HepG2 (cell line): ENCODE data around the gene NAPSA. TPM values are rescaled to one million over a fixed set of nuclear protein-coding genes. Genes with fewer than 3 reads are reported as not detected.

ENCODE experiments used
- ATAC-seq: fragments of 200-7000 bp; cut with Tn5 transposase; 3 replicates; pipeline ENCODE4 v1.9.1; 2020; ENCODE audit warnings: mild to moderate bottlenecking, moderate library complexity
- BruUV-seq: library from RNA; stranded (reverse); fragments of 400-500 nt; replicated peaks from 2 replicates; lab custom pipeline; 2021; lab: Mats Ljungman, UMichigan
- CTCF ChIA-PET: fragments of 300-600 bp; formaldehyde crosslinking; extraction: SDS; loops from one replicate; lab custom pipeline; 2021; ENCODE audit warnings: low total read pairs, inconsistent platforms, low intra/inter-chr PET ratio; lab: Yijun Ruan, JAX
- POLR2A ChIA-PET: fragments of 350-600 bp; sonication (Branson Sonifier 250); formaldehyde crosslinking; loops from one replicate; lab custom pipeline; 2020; ENCODE audit warnings: antibody characterized with exemption, inconsistent platforms; lab: Yijun Ruan, JAX
- DNase-seq: peaks from one replicate; pipeline ENCODE4 v3.0.0-alpha.2; 2015; ENCODE audit warnings: low spot score
- FAIRE-seq: peaks from 3 replicates; lab custom pipeline; 2011; peaks lifted over from hg19 to GRCh38; lab: Jason Lieb, UNC
- H2AFZ ChIP-seq: one replicate; pipeline ENCODE4 v1.6.1; 2011; ENCODE audit warnings: low read length, inconsistent platforms
- H3K27ac ChIP-seq: fragments of 300-600 bp; 3 replicates; pipeline ENCODE4 v1.8.0; 2011; ENCODE audit warnings: mixed run types, mild to moderate bottlenecking, mixed read lengths, low read length, inconsistent platforms; ENCODE audit not compliant: insufficient read depth; ENCODE audit errors: extremely low read length
- H3K27me3 ChIP-seq, 2 experiments: fragments of 200-600 bp in 1 of 2; 2 replicates in 1 of 2; 3 replicates in 1 of 2; pipeline versions ENCODE4 v1.6.0 to v1.8.0; 2011; ENCODE audit warnings: low read length in 2 of 2, mild to moderate bottlenecking in 2 of 2, moderate library complexity in 2 of 2, inconsistent platforms in 1 of 2; ENCODE audit not compliant: insufficient read depth in 2 of 2, control insufficient read depth in 1 of 2
- H3K36me3 ChIP-seq, 2 experiments: fragments of 200-600 bp in 1 of 2; replicated peaks in 1 of 2; 2 replicates in 1 of 2; 3 replicates in 1 of 2; pipeline versions ENCODE4 v1.5.1 to v1.8.0; 2011; ENCODE audit warnings: low read length in 2 of 2, inconsistent platforms in 1 of 2; ENCODE audit not compliant: insufficient read depth in 2 of 2, control insufficient read depth in 1 of 2
- H3K4me1 ChIP-seq: 2 replicates; pipeline ENCODE4 v1.5.1; 2012; ENCODE audit warnings: low read length, inconsistent platforms; ENCODE audit not compliant: insufficient read depth
- H3K4me2 ChIP-seq: 2 replicates; pipeline ENCODE4 v1.6.0; 2011; ENCODE audit warnings: low read depth, low read length, inconsistent platforms
- H3K4me3 ChIP-seq, 3 experiments: fragments of 200-600 bp in 1 of 3; sonication (generic), shearing (Covaris generic) in 1 of 3; replicated peaks in 1 of 3; 2 replicates each; pipeline ENCODE4 v1.5.1; 2011 to 2016; ENCODE audit warnings: low read length in 3 of 3, inconsistent platforms in 2 of 3, low read depth in 2 of 3, mild to moderate bottlenecking in 2 of 3, control low read depth in 1 of 3, mixed read lengths in 1 of 3; ENCODE audit not compliant: insufficient read depth in 1 of 3
- H3K79me2 ChIP-seq: one replicate; pipeline ENCODE4 v1.6.1; 2011; ENCODE audit warnings: low read length, inconsistent platforms; ENCODE audit not compliant: insufficient read depth
- H3K9ac ChIP-seq: 2 replicates; pipeline ENCODE4 v1.6.0; 2011; ENCODE audit warnings: mild to moderate bottlenecking, low read depth, low read length, inconsistent platforms; ENCODE audit not compliant: insufficient read depth
- H3K9me3 ChIP-seq: 2 replicates; pipeline ENCODE4 v1.5.1; 2012; ENCODE audit warnings: mild to moderate bottlenecking, low read length
- H4K20me1 ChIP-seq: 2 replicates; pipeline ENCODE4 v1.6.0; 2011; ENCODE audit warnings: inconsistent platforms, mild to moderate bottlenecking, low read length, moderate library complexity; ENCODE audit not compliant: insufficient read depth
- ASH2L ChIP-seq: fragments of 300-600, 200-600 bp; sonication (generic); IDR thresholded peaks from 2 replicates; pipeline ENCODE4 v1.7.0; 2017; ENCODE audit warnings: low read depth, mild to moderate bottlenecking, moderate library complexity, mixed read lengths, low read length; ENCODE audit not compliant: insufficient read length
- CEBPB ChIP-seq: IDR thresholded peaks from 2 replicates; pipeline ENCODE4 v1.6.1; 2011; ENCODE audit warnings: low read depth, low read length, improper control_type of control experiment, borderline replicate concordance
- DNMT1 ChIP-seq: sonication (generic); formaldehyde crosslinking; IDR thresholded peaks from 2 replicates; pipeline ENCODE4 v1.5.1; 2020; ENCODE audit warnings: mild to moderate bottlenecking, missing genetic modification reagents
- GABPB1 ChIP-seq: IDR thresholded peaks from 2 replicates; pipeline ENCODE4 v1.6.1; 2016; ENCODE audit warnings: mild to moderate bottlenecking, missing genetic modification reagents, moderate library complexity, missing compliant biosample characterization
- HNRNPL ChIP-seq: fragments of 200-400 bp; formaldehyde crosslinking; IDR thresholded peaks from 2 replicates; pipeline ENCODE4 v1.6.1; 2017; ENCODE audit warnings: mild to moderate bottlenecking, low read depth, low read length
- HOXA3 ChIP-seq: sonication (generic); formaldehyde crosslinking; IDR thresholded peaks from 2 replicates; pipeline ENCODE4 v1.5.0; 2020; ENCODE audit warnings: missing genetic modification reagents
- IRF2 ChIP-seq: IDR thresholded peaks from 2 replicates; pipeline ENCODE4 v1.6.1; 2018; ENCODE audit warnings: missing genetic modification reagents, missing compliant biosample characterization
- JUN ChIP-seq: sonication (generic); formaldehyde crosslinking; IDR thresholded peaks from 2 replicates; pipeline ENCODE4 v1.4.0; 2020; ENCODE audit warnings: mild to moderate bottlenecking, missing genetic modification reagents
- NCOA2 ChIP-seq: sonication (generic); formaldehyde crosslinking; IDR thresholded peaks from 2 replicates; pipeline ENCODE4 v1.8.0; 2022; ENCODE audit warnings: inconsistent platforms
- SALL2 ChIP-seq: sonication (generic); formaldehyde crosslinking; IDR thresholded peaks from 2 replicates; pipeline ENCODE4 v1.8.1; 2023; ENCODE audit warnings: mild to moderate bottlenecking, missing genetic modification reagents, inconsistent platforms
- SIN3A ChIP-seq: IDR thresholded peaks from 2 replicates; pipeline ENCODE4 v1.6.1; 2011; ENCODE audit warnings: low read depth, mild to moderate bottlenecking, control low read depth, low read length, borderline replicate concordance
- SOX6 ChIP-seq, 2 experiments: fragments of 450-650 bp in 1 of 2; sonication (generic) in 1 of 2; formaldehyde crosslinking in 1 of 2; IDR thresholded peaks; 2 replicates each; pipeline versions ENCODE4 v1.4.0 to v1.6.1; 2017 to 2020; ENCODE audit warnings: antibody characterized with exemption in 1 of 2, mild to moderate bottlenecking in 1 of 2, missing genetic modification reagents in 1 of 2
- ZNF101 ChIP-seq: sonication (generic); formaldehyde crosslinking; IDR thresholded peaks from 2 replicates; pipeline ENCODE4 v1.4.0; 2020; ENCODE audit warnings: mild to moderate bottlenecking, low read depth, missing genetic modification reagents, borderline replicate concordance
- ZNF317 ChIP-seq: sonication (generic); formaldehyde crosslinking; IDR thresholded peaks from 2 replicates; pipeline ENCODE4 v1.5.0; 2020; ENCODE audit warnings: mild to moderate bottlenecking, missing genetic modification reagents
- ZNF34 ChIP-seq: sonication (generic); formaldehyde crosslinking; IDR thresholded peaks from 2 replicates; pipeline ENCODE4 v1.4.0; 2020; ENCODE audit warnings: mild to moderate bottlenecking, missing genetic modification reagents, borderline replicate concordance
- ZNF446 ChIP-seq: sonication (generic); formaldehyde crosslinking; IDR thresholded peaks from 2 replicates; pipeline ENCODE4 v1.5.0; 2020; ENCODE audit warnings: mild to moderate bottlenecking, missing genetic modification reagents
- ZNF496 ChIP-seq: sonication (generic); formaldehyde crosslinking; IDR thresholded peaks from 2 replicates; pipeline ENCODE4 v1.8.1; 2023; ENCODE audit warnings: mild to moderate bottlenecking, moderate library complexity, missing genetic modification reagents; ENCODE audit not compliant: insufficient replicate concordance
- WGBS: methylation state at CpG from one replicate; pipeline ENCODE4 v1.1.6; 2017; ENCODE audit warnings: low lambda C conversion rate; 5-methylcytosine and 5-hydroxymethylcytosine counted together
- in situ Hi-C: cut with HindIII; loops from 2 replicates; pipeline ENCODE4 v1.10.0; 2017; ENCODE audit warnings: low pct_unique_long_range_greater_than_20kb; ENCODE audit not compliant: extremely low pct_ligation_motif_present
- intact Hi-C: fragments of 100-400 bp; cut with micrococcal nuclease; formaldehyde crosslinking; loops from one replicate; pipeline ENCODE4 v1.10.0; 2022; ENCODE audit not compliant: unreplicated experiment
- polyA plus RNA-seq, 8 experiments: library from polyadenylated mRNA; depleted of rRNA in 3 of 8; stranded (reverse) in 7 of 8; unstranded in 1 of 8; fragments of >200 nt; fragmentation: Illumina TruSeq in 4 of 8; extraction: Trizol in 4 of 8; gene quantifications; 2 replicates each; pipeline versions ENCODE4 v1.2.1 to v1.2.3, GENCODE V29; 2011 to 2016; ENCODE audit warnings: low read depth in 4 of 8, missing spikeins in 1 of 8, mixed read lengths in 1 of 8; ENCODE audit not compliant: insufficient read depth in 1 of 8
- total RNA-seq, 5 experiments: library from RNA; depleted of rRNA; stranded (reverse); fragments of >200 nt; fragmentation: Illumina TruSeq; extraction: Trizol; gene quantifications; 2 replicates each; pipeline ENCODE4 v1.2.3, GENCODE V29; 2016; ENCODE audit warnings: low read depth in 1 of 5
- TF ChIP-seq, protein P1 (sequence below): sonication (generic); formaldehyde crosslinking; IDR thresholded peaks from 2 replicates; pipeline ENCODE4 v1.5.1; 2020; ENCODE audit warnings: mild to moderate bottlenecking, moderate library complexity, missing genetic modification reagents
- TF ChIP-seq, protein P2 (sequence below): sonication (generic); formaldehyde crosslinking; IDR thresholded peaks from 2 replicates; pipeline ENCODE4 v1.4.0; 2020; ENCODE audit warnings: missing genetic modification reagents
- TF ChIP-seq, protein P3 (sequence below): IDR thresholded peaks from 2 replicates; pipeline ENCODE4 v1.6.1; 2016; ENCODE audit warnings: missing compliant biosample characterization, missing genetic modification reagents, borderline replicate concordance

The NAPSA gene
- total and polyA plus RNA-seq, 2 of the 13 experiments (the other 11 are each of a cell fraction or from before 2014, with no cell fraction given) = not detected

DNA sequence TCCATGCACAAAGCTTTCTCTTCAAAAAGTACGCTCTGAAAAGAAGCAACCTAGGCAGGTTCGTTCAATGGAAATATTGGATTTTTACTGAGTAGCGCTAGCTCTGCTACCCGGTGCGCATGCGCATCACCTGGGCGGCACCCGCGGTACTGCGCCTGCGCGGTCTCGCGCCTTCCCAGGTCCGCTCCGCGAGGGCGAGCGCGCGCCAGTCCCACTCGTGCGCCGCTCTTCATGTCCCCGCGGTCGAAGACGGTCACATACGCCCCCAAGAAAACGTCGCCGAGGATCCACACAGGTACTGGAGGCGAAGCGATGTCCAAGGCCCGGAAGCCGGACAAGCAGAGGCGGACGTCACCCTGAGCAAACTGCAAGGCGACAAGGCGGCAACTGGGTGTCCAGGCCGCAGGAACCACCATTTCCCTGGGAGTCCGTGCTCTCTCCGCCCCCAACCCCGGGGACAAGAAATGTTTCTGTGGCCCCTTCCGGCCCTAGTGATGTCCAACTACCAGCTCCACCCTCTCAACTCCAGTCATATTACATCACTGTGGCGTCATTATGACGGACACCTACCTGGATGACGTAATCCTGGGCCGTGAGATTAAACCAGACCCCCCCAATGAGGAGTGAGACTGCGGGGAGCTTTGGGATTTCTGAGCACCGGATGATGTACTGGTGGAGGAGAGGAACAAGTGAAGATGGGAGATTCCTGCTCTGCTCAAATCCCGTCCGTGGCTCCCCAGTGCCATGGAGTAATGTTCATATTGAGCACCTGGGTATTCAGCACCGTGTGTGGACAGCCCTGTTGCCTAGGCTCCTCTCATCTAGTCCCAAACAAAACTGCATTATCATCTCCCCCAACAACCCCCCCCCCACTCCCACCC is 31.5 kb downstream of the NAPSA start:
- Histone ChIP-seq H3K9me3 (no peaks in the 10 kb centered on the region), H3K79me2 (no peaks in the 10 kb centered on the region), H3K27ac (peak overlapping the region; percentile 65), H3K9ac (peak overlapping the region; percentile 69), H2AFZ (no peak overlapping the region), H3K36me3 (no peaks in the 10 kb centered on the region), H3K4me3 (peak overlapping the region; percentile 46 to 68 (median 52); a peak in 5 of 6 replicates), H3K27me3 (no peaks in the 10 kb centered on the region), H3K4me1 (peaks cover 45% of the 10 kb centered on the region), H3K4me2 (peak overlapping the region; percentile 71), H4K20me1 (no peaks in the 10 kb centered on the region)
- CTCF ChIA-PET = no interaction called here
- DNase-seq (no peak), FAIRE-seq (no peak), ATAC-seq (no peak)
- POLR2A ChIA-PET = interaction anchor here (0.8 to 1.4 kb wide), 7 partner anchors 8 to 129 kb away, joined by 3 to 7 read pairs (median 5); partner anchors contain the start of gene POLD1
- WGBS = 57% methylated on average over 40 of the region's 54 CpGs
- in situ Hi-C loops (no loop called here), intact Hi-C loops (loop anchor here (1.0 kb wide), 1 partner anchor 15 kb away; no protein-coding TSS in a partner anchor)
- BruUV-seq = TSS peak; percentile 71
- TF ChIP-seq HOXA3 = peak; percentile 90
- TF ChIP-seq, protein P1, sequence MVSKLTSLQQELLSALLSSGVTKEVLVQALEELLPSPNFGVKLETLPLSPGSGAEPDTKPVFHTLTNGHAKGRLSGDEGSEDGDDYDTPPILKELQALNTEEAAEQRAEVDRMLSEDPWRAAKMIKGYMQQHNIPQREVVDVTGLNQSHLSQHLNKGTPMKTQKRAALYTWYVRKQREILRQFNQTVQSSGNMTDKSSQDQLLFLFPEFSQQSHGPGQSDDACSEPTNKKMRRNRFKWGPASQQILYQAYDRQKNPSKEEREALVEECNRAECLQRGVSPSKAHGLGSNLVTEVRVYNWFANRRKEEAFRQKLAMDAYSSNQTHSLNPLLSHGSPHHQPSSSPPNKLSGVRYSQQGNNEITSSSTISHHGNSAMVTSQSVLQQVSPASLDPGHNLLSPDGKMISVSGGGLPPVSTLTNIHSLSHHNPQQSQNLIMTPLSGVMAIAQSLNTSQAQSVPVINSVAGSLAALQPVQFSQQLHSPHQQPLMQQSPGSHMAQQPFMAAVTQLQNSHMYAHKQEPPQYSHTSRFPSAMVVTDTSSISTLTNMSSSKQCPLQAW (CRISPR knock-in tag) = no peak
- peak; percentile 19 for TF ChIP-seq ASH2L
- 0 out of 2 replicates have a peak, but pooled peaks have one; percentile 69 for TF ChIP-seq ZNF446 (CRISPR knock-in tag)
- no peak for TF ChIP-seq HNRNPL
- TF ChIP-seq CEBPB = peak; percentile 84
- peak; percentile 69; the same call in 1 of the 2 replicates for TF ChIP-seq GABPB1 (CRISPR knock-in tag)
- 0 out of 2 replicates have a peak, but pooled peaks have one; percentile 39 for TF ChIP-seq JUN
- TF ChIP-seq NCOA2 (CRISPR knock-in tag) = peak; percentile 42
- TF ChIP-seq IRF2 (CRISPR knock-in tag) = no peak; the same call in 1 of the 2 replicates
- TF ChIP-seq, protein P2, sequence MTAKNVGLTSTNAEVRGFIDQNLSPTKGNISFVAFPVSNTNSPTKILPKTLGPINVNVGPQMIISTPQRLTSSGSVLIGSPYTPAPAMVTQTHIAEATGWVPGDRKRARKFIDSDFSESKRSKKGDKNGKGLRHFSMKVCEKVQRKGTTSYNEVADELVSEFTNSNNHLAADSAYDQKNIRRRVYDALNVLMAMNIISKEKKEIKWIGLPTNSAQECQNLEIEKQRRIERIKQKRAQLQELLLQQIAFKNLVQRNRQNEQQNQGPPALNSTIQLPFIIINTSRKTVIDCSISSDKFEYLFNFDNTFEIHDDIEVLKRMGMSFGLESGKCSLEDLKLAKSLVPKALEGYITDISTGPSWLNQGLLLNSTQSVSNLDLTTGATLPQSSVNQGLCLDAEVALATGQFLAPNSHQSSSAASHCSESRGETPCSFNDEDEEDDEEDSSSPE (CRISPR knock-in tag) = peak; percentile 83
- TF ChIP-seq SOX6 (IDR thresholded peaks at IDR 0.05) = no peak
- TF ChIP-seq SOX6 (CRISPR knock-in tag; IDR thresholded peaks at IDR 0.05) = peak; percentile 59
- TF ChIP-seq ZNF496 (CRISPR knock-in tag) = no peak
- TF ChIP-seq DNMT1 (CRISPR knock-in tag) = 0 out of 2 replicates have a peak, but pooled peaks have one; percentile 59
- peak; percentile 80; the same call in 1 of the 2 replicates for TF ChIP-seq ZNF317
- no peak for TF ChIP-seq SIN3A
- TF ChIP-seq SALL2 (CRISPR knock-in tag) = peak; percentile 78
- no peak for TF ChIP-seq ZNF101 (CRISPR knock-in tag)
- no peak for TF ChIP-seq ZNF34
- TF ChIP-seq, protein P3, sequence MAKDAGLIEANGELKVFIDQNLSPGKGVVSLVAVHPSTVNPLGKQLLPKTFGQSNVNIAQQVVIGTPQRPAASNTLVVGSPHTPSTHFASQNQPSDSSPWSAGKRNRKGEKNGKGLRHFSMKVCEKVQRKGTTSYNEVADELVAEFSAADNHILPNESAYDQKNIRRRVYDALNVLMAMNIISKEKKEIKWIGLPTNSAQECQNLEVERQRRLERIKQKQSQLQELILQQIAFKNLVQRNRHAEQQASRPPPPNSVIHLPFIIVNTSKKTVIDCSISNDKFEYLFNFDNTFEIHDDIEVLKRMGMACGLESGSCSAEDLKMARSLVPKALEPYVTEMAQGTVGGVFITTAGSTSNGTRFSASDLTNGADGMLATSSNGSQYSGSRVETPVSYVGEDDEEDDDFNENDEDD (CRISPR knock-in tag) = peak; percentile 88
